Measurements from ENCODE around the gene TMEM18.
A peak's percentile ranks its signal among the peaks of the same experiment; 100 is the strongest.
"Not testable (repeated sequence)": the region's sequence is repeated elsewhere in the genome, so short reads cannot be mapped to it uniquely, and the experiment has no call there.

The TMEM18 gene

DNA sequence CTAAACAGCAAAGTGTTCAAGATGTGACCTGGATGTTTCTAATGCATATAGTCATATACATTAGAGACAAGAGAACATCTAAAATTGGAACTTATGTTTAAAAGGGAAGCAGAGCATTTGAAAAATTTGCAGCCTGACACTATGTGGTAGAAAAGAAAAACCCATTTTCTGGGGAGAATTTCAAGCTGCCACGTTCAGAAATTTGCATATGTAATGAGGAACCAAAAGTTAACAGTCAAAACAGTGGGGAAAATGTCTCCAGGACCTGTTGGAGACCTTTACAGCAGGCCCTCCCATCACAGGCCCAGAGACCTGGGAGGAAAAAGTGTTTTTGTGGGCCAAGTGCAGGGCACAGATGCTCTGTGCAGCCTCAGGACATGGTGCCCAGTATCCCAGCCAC, 8.2 kb upstream of the TMEM18 start:
- Histone ChIP-seq H3K4me1 (ENCODE audit: control insufficient read depth, insufficient read depth, low read length) (no peaks in the 10 kb centered on the region), H3K4me3 (ENCODE audit: low read depth, low read length) (no peak overlapping the region), H3K27ac (ENCODE audit: extremely low read depth, low read depth, low read length) (no peak overlapping the region), H3K36me3 (ENCODE audit: control insufficient read depth in 2 of 2, insufficient read depth in 1 of 2, low read length in 2 of 2) (no peaks in the 10 kb centered on the region), H3K9me3 (ENCODE audit: control insufficient read depth, insufficient read depth, low read depth, low read length) (no peaks in the 10 kb centered on the region)
- TF ChIP-seq ZNF776 (tag by site-specific recombination; IDR thresholded peaks at IDR 0.05; ENCODE audit: borderline replicate concordance) (no peak), ZNF121 (tag by site-specific recombination; IDR thresholded peaks at IDR 0.05) (no peak), ZNF626 (tag by site-specific recombination; IDR thresholded peaks at IDR 0.05) (no peak), ZNF202 (tag by site-specific recombination; IDR thresholded peaks at IDR 0.05; ENCODE audit: borderline replicate concordance) (no peak), ZNF335 (tag by site-specific recombination; conservative IDR thresholded peaks at IDR 0.05) (no peak), ZNF184 (tag by site-specific recombination; IDR thresholded peaks at IDR 0.05) (no peak), ZNF624 (tag by site-specific recombination; IDR thresholded peaks at IDR 0.05) (no peak), TRIM28 (IDR thresholded peaks at IDR 0.05; ENCODE audit: borderline replicate concordance, low read length) (no peak), ZNF214 (tag by site-specific recombination; IDR thresholded peaks at IDR 0.05; ENCODE audit: borderline replicate concordance) (no peak), ZNF843 (tag by site-specific recombination; IDR thresholded peaks at IDR 0.05) (no peak), ZNF10 (tag by site-specific recombination; IDR thresholded peaks at IDR 0.05) (no peak)
- TF ChIP-seq, protein P1, sequence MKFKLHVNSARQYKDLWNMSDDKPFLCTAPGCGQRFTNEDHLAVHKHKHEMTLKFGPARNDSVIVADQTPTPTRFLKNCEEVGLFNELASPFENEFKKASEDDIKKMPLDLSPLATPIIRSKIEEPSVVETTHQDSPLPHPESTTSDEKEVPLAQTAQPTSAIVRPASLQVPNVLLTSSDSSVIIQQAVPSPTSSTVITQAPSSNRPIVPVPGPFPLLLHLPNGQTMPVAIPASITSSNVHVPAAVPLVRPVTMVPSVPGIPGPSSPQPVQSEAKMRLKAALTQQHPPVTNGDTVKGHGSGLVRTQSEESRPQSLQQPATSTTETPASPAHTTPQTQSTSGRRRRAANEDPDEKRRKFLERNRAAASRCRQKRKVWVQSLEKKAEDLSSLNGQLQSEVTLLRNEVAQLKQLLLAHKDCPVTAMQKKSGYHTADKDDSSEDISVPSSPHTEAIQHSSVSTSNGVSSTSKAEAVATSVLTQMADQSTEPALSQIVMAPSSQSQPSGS (tag by site-specific recombination; IDR thresholded peaks at IDR 0.05; ENCODE audit: low read depth) = no peak
- TF ChIP-seq, protein P2, sequence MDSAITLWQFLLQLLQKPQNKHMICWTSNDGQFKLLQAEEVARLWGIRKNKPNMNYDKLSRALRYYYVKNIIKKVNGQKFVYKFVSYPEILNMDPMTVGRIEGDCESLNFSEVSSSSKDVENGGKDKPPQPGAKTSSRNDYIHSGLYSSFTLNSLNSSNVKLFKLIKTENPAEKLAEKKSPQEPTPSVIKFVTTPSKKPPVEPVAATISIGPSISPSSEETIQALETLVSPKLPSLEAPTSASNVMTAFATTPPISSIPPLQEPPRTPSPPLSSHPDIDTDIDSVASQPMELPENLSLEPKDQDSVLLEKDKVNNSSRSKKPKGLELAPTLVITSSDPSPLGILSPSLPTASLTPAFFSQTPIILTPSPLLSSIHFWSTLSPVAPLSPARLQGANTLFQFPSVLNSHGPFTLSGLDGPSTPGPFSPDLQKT (IDR thresholded peaks at IDR 0.05; ENCODE audit: borderline replicate concordance, low read depth, low read length) = no peak
- TF ChIP-seq, protein P3, sequence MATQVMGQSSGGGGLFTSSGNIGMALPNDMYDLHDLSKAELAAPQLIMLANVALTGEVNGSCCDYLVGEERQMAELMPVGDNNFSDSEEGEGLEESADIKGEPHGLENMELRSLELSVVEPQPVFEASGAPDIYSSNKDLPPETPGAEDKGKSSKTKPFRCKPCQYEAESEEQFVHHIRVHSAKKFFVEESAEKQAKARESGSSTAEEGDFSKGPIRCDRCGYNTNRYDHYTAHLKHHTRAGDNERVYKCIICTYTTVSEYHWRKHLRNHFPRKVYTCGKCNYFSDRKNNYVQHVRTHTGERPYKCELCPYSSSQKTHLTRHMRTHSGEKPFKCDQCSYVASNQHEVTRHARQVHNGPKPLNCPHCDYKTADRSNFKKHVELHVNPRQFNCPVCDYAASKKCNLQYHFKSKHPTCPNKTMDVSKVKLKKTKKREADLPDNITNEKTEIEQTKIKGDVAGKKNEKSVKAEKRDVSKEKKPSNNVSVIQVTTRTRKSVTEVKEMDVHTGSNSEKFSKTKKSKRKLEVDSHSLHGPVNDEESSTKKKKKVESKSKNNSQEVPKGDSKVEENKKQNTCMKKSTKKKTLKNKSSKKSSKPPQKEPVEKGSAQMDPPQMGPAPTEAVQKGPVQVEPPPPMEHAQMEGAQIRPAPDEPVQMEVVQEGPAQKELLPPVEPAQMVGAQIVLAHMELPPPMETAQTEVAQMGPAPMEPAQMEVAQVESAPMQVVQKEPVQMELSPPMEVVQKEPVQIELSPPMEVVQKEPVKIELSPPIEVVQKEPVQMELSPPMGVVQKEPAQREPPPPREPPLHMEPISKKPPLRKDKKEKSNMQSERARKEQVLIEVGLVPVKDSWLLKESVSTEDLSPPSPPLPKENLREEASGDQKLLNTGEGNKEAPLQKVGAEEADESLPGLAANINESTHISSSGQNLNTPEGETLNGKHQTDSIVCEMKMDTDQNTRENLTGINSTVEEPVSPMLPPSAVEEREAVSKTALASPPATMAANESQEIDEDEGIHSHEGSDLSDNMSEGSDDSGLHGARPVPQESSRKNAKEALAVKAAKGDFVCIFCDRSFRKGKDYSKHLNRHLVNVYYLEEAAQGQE (tag by site-specific recombination; IDR thresholded peaks at IDR 0.05) = no peak
- ChIA-PET POLR2A (no interaction called here), CTCF (no interaction called here)

DNA sequence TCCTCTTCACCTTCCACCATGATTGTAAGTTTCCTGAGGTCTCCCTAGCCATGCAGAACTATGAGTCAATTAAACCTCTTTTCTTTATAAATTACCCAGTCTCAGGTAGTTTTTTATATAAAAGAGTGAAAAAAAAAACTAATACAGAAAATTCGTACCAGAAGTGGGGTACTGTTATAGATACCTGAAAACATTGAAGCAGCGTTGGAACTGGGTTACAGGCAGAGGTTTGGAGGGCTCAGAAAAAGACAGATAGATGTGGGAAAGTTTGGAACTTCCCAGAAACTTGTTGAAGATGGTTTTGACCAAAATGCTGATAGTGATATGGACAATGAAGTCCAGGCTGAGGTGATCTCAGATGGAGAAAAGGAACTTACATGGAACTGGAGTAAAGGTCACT, 7.7 kb upstream of the TMEM18 start:
- POLR2A ChIA-PET = not testable (repeated sequence)

DNA sequence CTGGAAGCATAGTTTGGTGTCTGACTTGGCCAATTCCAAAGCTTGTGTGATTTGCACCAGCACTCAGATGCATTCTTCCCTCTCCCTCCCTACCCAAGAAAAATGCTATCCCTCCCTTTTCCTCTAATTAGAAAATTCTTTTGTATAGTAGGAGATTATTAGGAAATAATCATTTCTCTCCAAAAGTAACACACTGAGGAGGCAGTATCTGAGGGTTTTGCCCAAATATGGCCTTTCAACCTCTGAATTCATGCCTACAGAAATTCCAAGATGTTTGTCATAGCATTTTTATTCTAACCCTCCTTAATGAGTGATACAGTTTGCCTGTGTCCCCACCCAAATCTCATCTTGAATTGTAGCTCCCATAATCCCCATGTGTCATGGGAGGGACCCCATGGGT, 5.0 kb upstream of the TMEM18 start:
- no peak overlapping the region for H3K4me3 ChIP-seq (ENCODE audit: low read depth, low read length)
- no peak overlapping the region for H3K27ac ChIP-seq (ENCODE audit: extremely low read depth, low read depth, low read length)
- H3K36me3 ChIP-seq (ENCODE audit: control insufficient read depth in 2 of 2, insufficient read depth in 1 of 2, low read length in 2 of 2) = no peaks in the 10 kb centered on the region
- no peaks in the 10 kb centered on the region for H3K9me3 ChIP-seq (ENCODE audit: control insufficient read depth, insufficient read depth, low read depth, low read length)
- ChIA-PET POLR2A (no interaction called here), CTCF (interaction anchor here (0.5 to 0.7 kb wide), 3 partner anchors 8 to 459 kb away, joined by 3 to 4 read pairs (median 3); no protein-coding TSS in a partner anchor)
- H3K4me1 ChIP-seq (ENCODE audit: control insufficient read depth, insufficient read depth, low read length) = no peaks in the 10 kb centered on the region; the same call in 1 of the 2 replicates
- no peak for TF ChIP-seq IKZF3 (tag by site-specific recombination; IDR thresholded peaks at IDR 0.05)
- no peak for TF ChIP-seq ZNF426 (tag by site-specific recombination; IDR thresholded peaks at IDR 0.05)
- TF ChIP-seq, protein P4, sequence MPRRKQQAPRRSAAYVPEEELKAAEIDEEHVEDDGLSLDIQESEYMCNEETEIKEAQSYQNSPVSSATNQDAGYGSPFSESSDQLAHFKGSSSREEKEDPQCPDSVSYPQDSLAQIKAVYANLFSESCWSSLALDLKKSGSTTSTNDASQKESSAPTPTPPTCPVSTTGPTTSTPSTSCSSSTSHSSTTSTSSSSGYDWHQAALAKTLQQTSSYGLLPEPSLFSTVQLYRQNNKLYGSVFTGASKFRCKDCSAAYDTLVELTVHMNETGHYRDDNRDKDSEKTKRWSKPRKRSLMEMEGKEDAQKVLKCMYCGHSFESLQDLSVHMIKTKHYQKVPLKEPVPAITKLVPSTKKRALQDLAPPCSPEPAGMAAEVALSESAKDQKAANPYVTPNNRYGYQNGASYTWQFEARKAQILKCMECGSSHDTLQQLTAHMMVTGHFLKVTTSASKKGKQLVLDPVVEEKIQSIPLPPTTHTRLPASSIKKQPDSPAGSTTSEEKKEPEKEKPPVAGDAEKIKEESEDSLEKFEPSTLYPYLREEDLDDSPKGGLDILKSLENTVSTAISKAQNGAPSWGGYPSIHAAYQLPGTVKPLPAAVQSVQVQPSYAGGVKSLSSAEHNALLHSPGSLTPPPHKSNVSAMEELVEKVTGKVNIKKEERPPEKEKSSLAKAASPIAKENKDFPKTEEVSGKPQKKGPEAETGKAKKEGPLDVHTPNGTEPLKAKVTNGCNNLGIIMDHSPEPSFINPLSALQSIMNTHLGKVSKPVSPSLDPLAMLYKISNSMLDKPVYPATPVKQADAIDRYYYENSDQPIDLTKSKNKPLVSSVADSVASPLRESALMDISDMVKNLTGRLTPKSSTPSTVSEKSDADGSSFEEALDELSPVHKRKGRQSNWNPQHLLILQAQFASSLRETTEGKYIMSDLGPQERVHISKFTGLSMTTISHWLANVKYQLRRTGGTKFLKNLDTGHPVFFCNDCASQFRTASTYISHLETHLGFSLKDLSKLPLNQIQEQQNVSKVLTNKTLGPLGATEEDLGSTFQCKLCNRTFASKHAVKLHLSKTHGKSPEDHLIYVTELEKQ (tag by site-specific recombination; IDR thresholded peaks at IDR 0.05; ENCODE audit: borderline replicate concordance) = no peak
- no peak for TF ChIP-seq ZBTB7A (tag by site-specific recombination; IDR thresholded peaks at IDR 0.05; ENCODE audit: low read depth)
- no peak for TF ChIP-seq ZFP41 (tag by site-specific recombination; IDR thresholded peaks at IDR 0.05; ENCODE audit: borderline replicate concordance)
- TF ChIP-seq, protein P5, sequence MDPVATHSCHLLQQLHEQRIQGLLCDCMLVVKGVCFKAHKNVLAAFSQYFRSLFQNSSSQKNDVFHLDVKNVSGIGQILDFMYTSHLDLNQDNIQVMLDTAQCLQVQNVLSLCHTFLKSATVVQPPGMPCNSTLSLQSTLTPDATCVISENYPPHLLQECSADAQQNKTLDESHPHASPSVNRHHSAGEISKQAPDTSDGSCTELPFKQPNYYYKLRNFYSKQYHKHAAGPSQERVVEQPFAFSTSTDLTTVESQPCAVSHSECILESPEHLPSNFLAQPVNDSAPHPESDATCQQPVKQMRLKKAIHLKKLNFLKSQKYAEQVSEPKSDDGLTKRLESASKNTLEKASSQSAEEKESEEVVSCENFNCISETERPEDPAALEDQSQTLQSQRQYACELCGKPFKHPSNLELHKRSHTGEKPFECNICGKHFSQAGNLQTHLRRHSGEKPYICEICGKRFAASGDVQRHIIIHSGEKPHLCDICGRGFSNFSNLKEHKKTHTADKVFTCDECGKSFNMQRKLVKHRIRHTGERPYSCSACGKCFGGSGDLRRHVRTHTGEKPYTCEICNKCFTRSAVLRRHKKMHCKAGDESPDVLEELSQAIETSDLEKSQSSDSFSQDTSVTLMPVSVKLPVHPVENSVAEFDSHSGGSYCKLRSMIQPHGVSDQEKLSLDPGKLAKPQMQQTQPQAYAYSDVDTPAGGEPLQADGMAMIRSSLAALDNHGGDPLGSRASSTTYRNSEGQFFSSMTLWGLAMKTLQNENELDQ (tag by site-specific recombination; IDR thresholded peaks at IDR 0.05; ENCODE audit: low read depth) = no peak

More for the DNA sequence above, 7.7 kb upstream of the TMEM18 start:
- H3K4me1 ChIP-seq (ENCODE audit: control insufficient read depth, insufficient read depth, low read length); H3K9me3 ChIP-seq (ENCODE audit: control insufficient read depth, insufficient read depth, low read depth, low read length); H3K4me3 ChIP-seq (ENCODE audit: low read depth, low read length); H3K27ac ChIP-seq (ENCODE audit: extremely low read depth, low read depth, low read length); H3K36me3 ChIP-seq (ENCODE audit: control insufficient read depth in 2 of 2, insufficient read depth in 1 of 2, low read length in 2 of 2); CTCF ChIA-PET: not testable (repeated sequence)
- peak; percentile 79 for TF ChIP-seq ZNF707 (tag by site-specific recombination; IDR thresholded peaks at IDR 0.05)

Measured in HEK293 (cell line).